Central memory CD8-positive, alpha-beta T cell (primary cell): ENCODE measurements around the gene BTC.
"Not testable (repeated sequence)": the region's sequence is repeated elsewhere in the genome, so short reads cannot be mapped to it uniquely, and the experiment has no call there.

Experiments used
- ATAC-seq: fragments of 150-1000 bp; cut with Tn5 transposase; replicated peaks from 2 replicates; pipeline ENCODE4 v1.10.0; 2022; ENCODE audit warnings: mild to moderate bottlenecking, moderate FRiP score, moderate number of reproducible peaks; ENCODE audit not compliant: poor library complexity, severe bottlenecking; ENCODE audit errors: extremely low read depth
- DNase-seq, 2 donors: peaks; one replicate each; pipeline ENCODE4 v3.0.0; 2021; ENCODE audit warnings: low spot score in 2 of 2
- H3K27ac Mint-ChIP-seq: one replicate; pipeline ENCODE4 v1.8.0; 2022; ENCODE audit warnings: low read depth, mild to moderate bottlenecking, moderate library complexity, mixed read lengths
- H3K27me3 Mint-ChIP-seq: one replicate; pipeline ENCODE4 v1.8.0; 2022; ENCODE audit warnings: mixed read lengths
- H3K36me3 Mint-ChIP-seq: one replicate; pipeline ENCODE4 v1.8.0; 2022; ENCODE audit warnings: mild to moderate bottlenecking, moderate library complexity, mixed read lengths; ENCODE audit not compliant: insufficient read depth
- H3K4me1 Mint-ChIP-seq: one replicate; pipeline ENCODE4 v1.8.0; 2022; ENCODE audit warnings: mixed read lengths
- H3K4me3 Mint-ChIP-seq: one replicate; pipeline ENCODE4 v1.8.0; 2022; ENCODE audit warnings: mild to moderate bottlenecking, moderate library complexity, mixed read lengths
- H3K9me3 Mint-ChIP-seq: one replicate; pipeline ENCODE4 v1.8.0; 2022; ENCODE audit warnings: mixed read lengths

Gene BTC

GRCh38 chr4:74751856-74752255, 42.5 kb downstream of the BTC start:
- H3K36me3 Mint-ChIP-seq, result peaks cover 2% of the 10 kb centered on the region
- no peak overlapping the region for H3K4me3 Mint-ChIP-seq
- H3K9me3 Mint-ChIP-seq, result no peaks in the 10 kb centered on the region
- H3K27me3 Mint-ChIP-seq, result no peaks in the 10 kb centered on the region
- H3K4me1 Mint-ChIP-seq, result no peaks in the 10 kb centered on the region
- ATAC-seq (no peak), DNase-seq (no peak)
- no peak overlapping the region for H3K27ac Mint-ChIP-seq

DNA sequence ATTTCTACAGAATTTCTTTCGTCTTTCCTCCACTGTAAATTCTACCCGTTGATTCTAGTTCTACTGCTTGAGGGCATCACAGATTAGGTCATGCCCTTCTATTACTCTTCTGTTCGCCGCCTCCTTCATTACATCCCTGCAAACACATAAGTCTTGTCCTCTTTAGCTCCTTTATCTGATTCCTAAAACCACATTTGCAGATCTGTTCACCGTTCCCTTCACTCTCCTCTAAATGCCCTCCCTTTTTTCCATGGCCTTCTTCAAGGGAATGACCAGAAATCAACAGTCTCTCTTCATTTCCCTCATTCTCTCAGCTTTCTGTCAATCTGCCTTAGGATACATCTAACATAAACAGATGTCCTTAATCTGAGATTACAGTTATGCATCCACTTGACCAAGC, 43.1 kb downstream of the BTC start:
- no peaks in the 10 kb centered on the region for H3K4me1 Mint-ChIP-seq
- no peak for DNase-seq
- no peaks in the 10 kb centered on the region for H3K27me3 Mint-ChIP-seq
- ATAC-seq, result no peak
- H3K27ac Mint-ChIP-seq, result no peak overlapping the region
- no peaks in the 10 kb centered on the region for H3K9me3 Mint-ChIP-seq
- peaks cover 2% of the 10 kb centered on the region for H3K36me3 Mint-ChIP-seq
- no peak overlapping the region for H3K4me3 Mint-ChIP-seq

GRCh38 chr4:74742185-74742584, 52.1 kb downstream of the BTC start:
- Mint-ChIP-seq H3K27me3 (no peaks in the 10 kb centered on the region), H3K4me3 (no peak overlapping the region), H3K4me1 (no peaks in the 10 kb centered on the region), H3K36me3 (no peaks in the 10 kb centered on the region), H3K27ac (no peak overlapping the region), H3K9me3 (no peaks in the 10 kb centered on the region)
- ATAC-seq (no peak), DNase-seq (no peak)

GRCh38 chr4:74738464-74739143, 55.7 kb downstream of the BTC start:
- no peaks in the 10 kb centered on the region for H3K36me3 Mint-ChIP-seq
- no peak for DNase-seq
- no peak for ATAC-seq
- H3K27ac Mint-ChIP-seq, result no peak overlapping the region
- no peak overlapping the region for H3K4me3 Mint-ChIP-seq
- no peaks in the 10 kb centered on the region for H3K9me3 Mint-ChIP-seq
- no peaks in the 10 kb centered on the region for H3K4me1 Mint-ChIP-seq
- H3K27me3 Mint-ChIP-seq, result no peaks in the 10 kb centered on the region

GRCh38 chr4:74734995-74735394, 59.3 kb downstream of the BTC start:
- Mint-ChIP-seq H3K9me3 (peaks cover 6% of the 10 kb centered on the region), H3K27me3 (peaks cover 5% of the 10 kb centered on the region), H3K36me3 (no peaks in the 10 kb centered on the region), H3K27ac (no peak overlapping the region), H3K4me1 (no peaks in the 10 kb centered on the region), H3K4me3 (no peak overlapping the region)
- ATAC-seq (no peak), DNase-seq (no peak)

DNA sequence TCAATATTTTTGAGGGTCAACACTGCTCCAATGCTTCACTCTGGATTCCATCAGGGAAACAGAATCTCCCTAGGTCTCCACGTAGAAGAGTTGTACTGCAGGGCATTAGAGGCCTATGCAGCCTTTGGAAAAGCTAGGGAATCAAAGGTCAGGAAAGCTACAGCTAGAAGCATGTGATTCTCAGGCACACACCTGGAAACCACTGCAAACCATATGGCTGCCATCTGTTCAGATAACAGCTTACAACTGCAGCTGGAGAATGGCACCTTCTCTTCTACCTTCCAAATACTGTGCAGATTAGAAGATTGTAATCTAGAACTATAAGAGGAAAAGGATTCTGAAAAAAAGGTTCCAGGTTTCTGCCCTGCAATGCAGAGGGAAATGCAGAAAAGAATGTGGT, 60.6 kb downstream of the BTC start:
- H3K9me3 Mint-ChIP-seq, result peaks cover 6% of the 10 kb centered on the region
- DNase-seq, result no peak

DNA sequence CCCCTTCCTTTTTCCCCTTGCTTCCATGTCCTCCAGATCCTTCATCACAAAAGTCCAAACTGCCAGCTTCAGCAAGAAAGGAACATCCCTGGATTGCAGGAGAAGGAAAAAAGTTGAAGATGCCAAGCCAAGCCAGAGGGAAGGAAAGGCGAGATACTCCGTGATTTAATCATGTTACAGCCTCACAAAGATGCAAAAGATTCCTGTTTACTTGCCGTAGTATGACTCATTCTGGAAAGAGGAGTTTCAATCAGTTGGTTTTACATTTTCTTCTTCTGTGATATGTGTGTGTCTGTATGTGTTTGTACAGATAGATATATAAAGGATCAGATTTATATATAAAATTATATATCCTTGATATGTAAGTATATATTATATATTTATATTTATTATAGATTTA, 69.3 kb downstream of the BTC start:
- ATAC-seq (no peak), DNase-seq (no peak)
- H3K27me3 Mint-ChIP-seq, result peaks cover 4% of the 10 kb centered on the region

More for the DNA sequence above, 60.6 kb downstream of the BTC start:
- Mint-ChIP-seq H3K36me3 (no peaks in the 10 kb centered on the region), H3K4me1 (no peaks in the 10 kb centered on the region), H3K4me3 (no peak overlapping the region), H3K27me3 (peaks cover 9% of the 10 kb centered on the region), H3K27ac (no peak overlapping the region)
- no peak for ATAC-seq

DNA sequence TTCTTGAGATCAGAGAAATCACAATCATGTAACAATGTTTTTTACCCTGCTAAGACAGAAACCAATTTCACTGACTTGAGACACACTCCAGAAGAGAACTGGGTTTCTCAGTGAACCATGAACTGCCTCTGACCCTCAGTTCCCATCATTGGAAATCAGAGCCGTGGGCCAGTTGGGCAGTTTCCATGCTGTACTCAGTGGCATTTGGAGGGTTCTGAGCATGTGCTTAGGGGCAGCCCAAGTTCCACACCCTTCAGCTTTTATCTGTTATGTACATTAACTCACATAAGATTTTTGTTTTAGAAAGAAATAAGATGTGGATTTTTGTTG, 77.9 kb downstream of the BTC start:
- no peak overlapping the region for H3K27ac Mint-ChIP-seq
- no peaks in the 10 kb centered on the region for H3K27me3 Mint-ChIP-seq
- no peaks in the 10 kb centered on the region for H3K4me1 Mint-ChIP-seq
- peaks cover 12% of the 10 kb centered on the region for H3K9me3 Mint-ChIP-seq
- DNase-seq (no peak), ATAC-seq (no peak)
- no peaks in the 10 kb centered on the region for H3K36me3 Mint-ChIP-seq
- no peak overlapping the region for H3K4me3 Mint-ChIP-seq

More for the DNA sequence above, 69.3 kb downstream of the BTC start:
- no peaks in the 10 kb centered on the region for H3K9me3 Mint-ChIP-seq
- H3K27ac Mint-ChIP-seq, result no peak overlapping the region
- no peaks in the 10 kb centered on the region for H3K4me1 Mint-ChIP-seq
- no peaks in the 10 kb centered on the region for H3K36me3 Mint-ChIP-seq
- H3K4me3 Mint-ChIP-seq, result no peak overlapping the region

DNA sequence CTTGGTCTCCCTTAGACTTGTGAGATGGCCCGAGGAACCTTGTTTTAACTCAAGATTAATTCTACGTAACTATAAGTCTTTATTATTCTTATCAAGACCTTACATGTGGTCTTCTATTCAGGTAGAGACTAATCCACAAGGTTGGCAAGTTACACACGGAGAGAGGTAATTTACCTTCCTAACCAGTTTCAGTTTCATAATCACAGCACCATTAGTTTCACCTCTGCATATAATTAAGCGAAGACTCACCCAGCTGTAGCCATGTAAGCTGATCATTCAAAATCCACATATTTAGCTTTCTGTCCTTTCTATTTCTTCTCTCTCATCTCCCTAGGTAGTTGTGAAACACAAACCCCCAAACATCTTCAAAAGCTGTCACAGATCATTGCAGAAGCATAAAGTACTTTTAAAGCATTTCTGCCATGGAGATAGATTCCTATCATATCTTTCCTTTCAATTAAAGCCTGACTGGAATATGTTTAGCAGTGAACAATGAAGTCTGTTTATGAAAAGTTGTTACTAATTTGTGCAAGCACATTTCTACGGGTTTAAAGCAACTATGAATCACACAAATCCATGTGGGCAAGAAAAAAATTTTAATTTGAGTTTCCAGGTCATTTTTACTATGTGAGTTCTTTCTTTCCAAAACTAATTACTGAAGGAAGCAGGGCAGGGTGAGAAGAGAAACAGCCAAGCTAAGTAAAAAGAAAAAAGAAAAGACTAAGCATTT, 78.5 kb downstream of the BTC start:
- no peak overlapping the region for H3K4me3 Mint-ChIP-seq
- no peak overlapping the region for H3K27ac Mint-ChIP-seq
- H3K36me3 Mint-ChIP-seq, result no peaks in the 10 kb centered on the region
- DNase-seq (no peak), ATAC-seq (no peak)
- peaks cover 15% of the 10 kb centered on the region for H3K9me3 Mint-ChIP-seq
- H3K4me1 Mint-ChIP-seq, result no peaks in the 10 kb centered on the region
- no peaks in the 10 kb centered on the region for H3K27me3 Mint-ChIP-seq

DNA sequence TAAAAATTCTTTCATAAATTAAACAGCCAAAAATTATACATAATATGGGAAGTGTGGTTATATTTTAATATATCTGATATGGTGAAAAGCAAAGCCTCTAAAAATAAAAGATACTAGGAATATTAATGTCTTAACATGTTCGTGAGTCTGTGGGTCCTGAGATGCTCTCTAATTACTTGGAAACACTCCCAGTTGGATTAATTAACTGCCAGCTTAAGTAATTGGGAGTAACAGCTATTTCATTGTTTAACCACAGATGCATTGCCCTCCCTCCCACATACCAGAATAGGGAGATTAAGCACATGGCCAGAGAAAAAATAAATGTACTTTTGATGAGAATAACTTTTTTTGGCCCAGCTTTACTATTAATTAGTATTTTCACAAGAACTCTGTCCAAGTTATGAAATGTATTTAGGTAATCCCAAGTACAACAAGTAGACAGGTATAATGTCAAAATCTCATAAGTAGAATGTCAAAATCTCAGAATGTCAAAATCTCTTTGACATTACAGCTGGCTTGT, 79.7 kb downstream of the BTC start:
- no peaks in the 10 kb centered on the region for H3K27me3 Mint-ChIP-seq
- no peaks in the 10 kb centered on the region for H3K36me3 Mint-ChIP-seq
- peaks cover 18% of the 10 kb centered on the region for H3K9me3 Mint-ChIP-seq
- DNase-seq (no peak), ATAC-seq (no peak)
- no peak overlapping the region for H3K27ac Mint-ChIP-seq
- no peak overlapping the region for H3K4me3 Mint-ChIP-seq
- no peaks in the 10 kb centered on the region for H3K4me1 Mint-ChIP-seq

DNA sequence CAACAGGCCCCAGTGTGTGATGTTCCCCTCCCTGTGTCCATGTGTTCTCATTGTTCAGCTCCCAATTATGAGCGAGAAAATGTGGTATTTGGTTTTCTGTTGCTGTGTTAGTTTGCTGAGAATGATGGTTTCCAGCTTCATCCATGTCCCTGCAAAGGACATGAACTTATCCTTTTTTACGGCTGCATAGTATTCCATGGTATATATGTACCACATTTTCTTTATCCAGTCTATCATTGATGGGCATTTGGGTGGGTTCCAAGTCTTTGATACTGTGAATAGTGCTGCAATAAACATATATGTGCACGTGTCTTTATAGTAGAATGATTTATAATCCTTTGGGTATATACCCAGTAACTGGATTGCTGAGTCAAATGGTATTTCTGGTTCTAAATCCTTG, 86.2 kb downstream of the BTC start:
- DNase-seq, ATAC-seq, H3K4me1 Mint-ChIP-seq, H3K27ac Mint-ChIP-seq, H3K4me3 Mint-ChIP-seq, H3K27me3 Mint-ChIP-seq, H3K36me3 Mint-ChIP-seq: not testable (repeated sequence)
- peaks cover 18% of the 10 kb centered on the region for H3K9me3 Mint-ChIP-seq
